Vagina (tissue), 2 donors: ENCODE results near the gene POU2F1.

ENCODE experiments used
- POLR2A ChIP-seq, 2 donors: fragments of 450-650 bp; IDR thresholded peaks; one replicate each; pipeline ENCODE4 v1.6.1; 2017; ENCODE audit warnings: antibody characterized with exemption in 2 of 2, mild to moderate bottlenecking in 2 of 2, moderate library complexity in 2 of 2
- POLR2AphosphoS5 ChIP-seq, 2 donors: sonication (generic); formaldehyde crosslinking; IDR thresholded peaks; one replicate each; pipeline ENCODE4 v1.9.0; 2017; ENCODE audit warnings: antibody characterized with exemption in 2 of 2, mild to moderate bottlenecking in 2 of 2, low read depth in 1 of 2; ENCODE audit not compliant: insufficient read depth in 1 of 2
- TF ChIP-seq, protein P1 (sequence below), 3 experiments: fragments of 450-650 bp in 2 of 3; fragments of 200-600 bp in 1 of 3; sonication (generic) in 1 of 3; IDR thresholded peaks; one replicate each; pipeline ENCODE4 v1.5.1; 2017 to 2019; ENCODE audit warnings: antibody characterized with exemption in 3 of 3, mild to moderate bottlenecking in 2 of 3, moderate library complexity in 2 of 3

DNA sequence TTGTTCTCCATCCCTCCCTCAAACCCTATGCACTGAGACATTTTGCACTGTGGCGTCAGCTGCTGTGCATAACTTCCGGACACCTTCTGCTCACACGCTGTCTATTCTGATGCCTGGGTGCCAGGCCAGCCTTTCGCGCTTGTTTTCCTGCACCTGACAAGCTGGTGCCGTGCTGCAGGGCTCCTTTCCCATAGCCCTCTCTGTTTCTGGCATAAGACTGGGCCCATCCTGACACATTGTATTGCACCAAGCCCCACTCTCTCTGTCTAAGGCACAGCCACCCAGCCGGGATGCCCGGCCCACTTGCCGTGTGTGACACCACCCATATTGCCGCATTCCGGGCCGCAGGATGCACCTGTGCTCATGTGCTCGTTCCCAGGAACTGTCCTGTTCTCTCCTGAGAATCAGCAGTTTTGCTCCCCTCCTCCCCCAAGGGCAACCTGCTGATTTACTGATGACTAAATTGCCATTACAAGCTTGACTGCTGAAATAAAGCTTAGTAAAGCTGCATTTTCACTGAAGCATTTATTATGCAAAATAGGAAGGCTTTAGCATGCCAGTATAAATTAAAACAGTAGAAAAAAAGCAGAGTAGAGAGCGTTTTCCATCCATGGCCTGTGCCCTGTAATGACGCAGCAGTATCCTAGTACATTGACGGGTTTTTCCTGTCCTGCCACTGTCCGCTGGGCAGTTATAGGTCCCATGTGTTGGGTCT, 209.6 kb downstream of the POU2F1 start:
- TF ChIP-seq, protein P1, sequence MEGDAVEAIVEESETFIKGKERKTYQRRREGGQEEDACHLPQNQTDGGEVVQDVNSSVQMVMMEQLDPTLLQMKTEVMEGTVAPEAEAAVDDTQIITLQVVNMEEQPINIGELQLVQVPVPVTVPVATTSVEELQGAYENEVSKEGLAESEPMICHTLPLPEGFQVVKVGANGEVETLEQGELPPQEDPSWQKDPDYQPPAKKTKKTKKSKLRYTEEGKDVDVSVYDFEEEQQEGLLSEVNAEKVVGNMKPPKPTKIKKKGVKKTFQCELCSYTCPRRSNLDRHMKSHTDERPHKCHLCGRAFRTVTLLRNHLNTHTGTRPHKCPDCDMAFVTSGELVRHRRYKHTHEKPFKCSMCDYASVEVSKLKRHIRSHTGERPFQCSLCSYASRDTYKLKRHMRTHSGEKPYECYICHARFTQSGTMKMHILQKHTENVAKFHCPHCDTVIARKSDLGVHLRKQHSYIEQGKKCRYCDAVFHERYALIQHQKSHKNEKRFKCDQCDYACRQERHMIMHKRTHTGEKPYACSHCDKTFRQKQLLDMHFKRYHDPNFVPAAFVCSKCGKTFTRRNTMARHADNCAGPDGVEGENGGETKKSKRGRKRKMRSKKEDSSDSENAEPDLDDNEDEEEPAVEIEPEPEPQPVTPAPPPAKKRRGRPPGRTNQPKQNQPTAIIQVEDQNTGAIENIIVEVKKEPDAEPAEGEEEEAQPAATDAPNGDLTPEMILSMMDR (IDR thresholded peaks at IDR 0.05) = no peak
- TF ChIP-seq POLR2A (IDR thresholded peaks at IDR 0.05) = no peak
- no peak for TF ChIP-seq POLR2AphosphoS5 (IDR thresholded peaks at IDR 0.05; ENCODE audit: insufficient read depth in 1 of 2, low read depth in 1 of 2)
